GM18951 (cell line): ENCODE measurements around the gene ZC3H18.
"Not testable (repeated sequence)": the region's sequence is repeated elsewhere in the genome, so short reads cannot be mapped to it uniquely, and the experiment has no call there.

Experiments
- POLR2A ChIP-seq: IDR thresholded peaks from 4 replicates; pipeline ENCODE4 v1.6.1; 2011; ENCODE audit warnings: mild to moderate bottlenecking; ENCODE audit not compliant: insufficient read length, insufficient read depth; ENCODE audit errors: extremely low read depth
- in situ Hi-C: fragments of 300-500 bp; cut with MboI; formaldehyde crosslinking; loops from one replicate; pipeline ENCODE4 v1.12.0; 2022; ENCODE audit warnings: low sequenced_read_pairs, mixed read lengths, inconsistent platforms; ENCODE audit not compliant: unreplicated experiment

ZC3H18 gene

DNA sequence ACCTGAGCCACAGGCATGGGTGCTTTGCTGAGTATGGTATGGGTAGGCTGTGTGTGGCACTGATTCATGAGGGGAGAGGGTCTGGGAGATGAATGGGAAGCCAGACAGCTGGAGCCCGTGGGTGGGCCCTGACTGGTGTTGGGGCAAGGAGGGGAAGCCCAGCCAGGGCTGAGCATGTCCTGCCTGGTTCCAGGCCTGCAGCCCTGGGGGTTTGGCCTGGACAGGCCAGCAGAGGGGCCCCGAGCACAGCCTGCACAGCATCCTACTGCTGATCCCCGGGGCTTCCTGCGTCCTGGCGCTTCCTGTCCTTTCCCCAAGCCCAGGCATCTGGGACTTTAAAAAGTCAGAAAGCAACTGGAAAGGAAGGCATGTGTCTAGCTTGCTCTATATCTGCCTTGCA is 97.3 kb downstream of the ZC3H18 start:
- in situ Hi-C loops = no loop called here
- no peak for TF ChIP-seq POLR2A

DNA sequence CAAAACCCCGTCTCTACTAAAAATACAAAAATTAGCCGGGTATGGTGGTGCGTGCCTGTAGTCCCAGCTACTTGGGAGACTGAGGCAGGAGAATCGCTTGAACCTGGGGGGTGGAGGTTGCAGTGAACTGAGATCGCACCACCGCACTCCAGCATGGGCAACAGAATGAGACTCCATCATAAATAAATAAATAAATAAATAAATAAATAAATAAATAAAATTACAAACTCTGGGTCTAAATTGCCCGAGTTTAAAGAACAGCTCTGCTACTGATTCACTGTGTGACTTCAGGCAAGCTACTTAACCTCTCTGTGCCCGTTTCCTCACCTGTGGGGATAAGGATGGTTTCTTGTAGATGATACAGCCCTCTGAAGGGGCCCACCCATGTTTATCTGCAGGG is 99.3 kb downstream of the ZC3H18 start:
- in situ Hi-C loops = not testable (repeated sequence)

DNA sequence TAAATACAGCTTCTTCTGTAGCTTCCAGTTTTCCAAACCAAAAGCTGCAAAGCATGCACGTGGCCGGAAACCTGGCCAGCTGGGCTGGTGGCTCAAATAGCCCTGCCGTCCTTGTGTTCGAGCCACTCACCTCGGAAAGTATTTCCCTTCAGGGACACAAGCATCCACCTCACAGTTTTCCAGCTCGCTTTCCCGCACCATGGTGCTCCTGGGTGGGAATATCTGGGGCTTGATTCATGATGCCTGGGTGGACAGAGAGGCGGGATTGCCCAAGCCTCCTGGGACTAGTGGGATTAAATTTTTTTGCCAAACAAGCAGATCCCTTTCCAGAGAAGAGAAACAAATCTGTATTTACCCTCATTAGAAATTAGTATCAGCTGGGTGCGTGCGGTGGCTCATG is 99.8 kb downstream of the ZC3H18 start:
- no peak for TF ChIP-seq POLR2A
- in situ Hi-C loops = no loop called here

DNA sequence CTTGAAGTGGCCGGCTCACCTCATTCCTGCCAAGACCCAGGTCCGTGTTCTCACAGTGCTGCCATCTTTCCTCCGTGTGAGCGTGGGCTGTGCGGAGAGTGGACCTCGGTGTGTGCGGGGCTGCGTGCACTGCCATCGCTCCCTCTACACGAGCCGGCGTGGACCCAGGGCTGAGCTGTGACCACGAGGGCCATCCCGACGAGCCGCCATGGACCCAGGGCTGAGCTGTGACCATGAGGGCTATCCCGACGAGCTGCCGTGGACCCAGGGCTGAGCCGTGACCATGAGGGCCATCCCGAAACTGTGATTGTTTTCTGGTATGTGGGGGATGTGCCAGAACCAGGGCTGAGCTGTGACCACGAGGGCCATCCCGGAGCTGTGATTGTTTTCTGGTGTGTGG is 101.6 kb downstream of the ZC3H18 start:
- TF ChIP-seq POLR2A = no peak
- in situ Hi-C loops = no loop called here

DNA sequence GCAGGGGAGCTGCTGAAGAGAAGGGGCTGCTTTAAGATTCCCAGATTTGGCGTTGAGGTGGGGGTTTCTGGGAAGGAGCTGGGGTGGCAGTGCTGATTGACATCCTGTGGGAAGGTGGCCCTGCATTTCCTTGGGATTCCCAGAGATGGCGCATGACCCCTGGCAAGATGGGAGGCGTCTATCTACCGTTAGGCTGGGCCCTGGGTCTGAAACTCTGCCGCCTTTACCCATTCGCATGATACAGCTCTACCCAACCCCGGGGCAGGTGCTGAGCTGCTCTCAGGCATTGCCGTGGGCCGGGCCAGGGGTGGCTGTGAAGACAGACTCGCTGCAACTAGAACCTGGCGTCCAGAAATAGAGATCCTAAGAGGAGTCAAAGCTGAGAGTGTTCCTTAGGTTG is 102.6 kb downstream of the ZC3H18 start:
- TF ChIP-seq POLR2A = no peak
- in situ Hi-C loops = no loop called here

DNA sequence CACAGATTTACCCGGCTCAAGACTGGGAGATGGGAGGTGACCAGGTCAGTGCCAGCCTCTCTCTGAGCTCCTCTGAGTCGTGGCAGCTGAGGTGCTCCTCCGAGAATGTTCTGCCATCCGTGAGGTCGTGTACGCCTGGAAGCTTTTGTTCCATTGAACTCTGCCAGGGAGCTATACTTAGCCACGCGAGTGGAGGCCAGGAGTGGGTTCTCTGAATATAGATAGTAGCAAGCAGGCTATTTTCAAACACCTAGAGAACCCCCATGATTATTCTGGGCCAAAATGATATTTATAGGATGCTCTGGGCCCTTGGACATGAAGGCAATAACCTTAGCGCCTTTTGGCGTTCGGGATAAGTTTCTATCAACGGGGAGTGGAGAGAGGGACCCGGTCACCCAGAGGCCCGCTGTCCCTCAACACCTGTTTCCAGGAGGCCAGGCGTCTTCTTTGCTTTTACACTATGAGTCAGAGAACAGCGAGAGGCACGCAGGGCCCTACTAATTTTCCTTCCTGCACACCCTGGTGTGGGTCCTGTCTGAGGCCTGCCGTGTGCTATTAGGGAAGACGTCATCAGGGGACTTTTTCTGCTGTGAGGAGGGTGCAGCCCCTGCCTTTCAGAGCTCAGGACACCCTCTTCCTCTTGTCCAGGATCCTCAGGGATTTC is 103.6 kb downstream of the ZC3H18 start:
- no peak for TF ChIP-seq POLR2A
- in situ Hi-C loops = no loop called here

DNA sequence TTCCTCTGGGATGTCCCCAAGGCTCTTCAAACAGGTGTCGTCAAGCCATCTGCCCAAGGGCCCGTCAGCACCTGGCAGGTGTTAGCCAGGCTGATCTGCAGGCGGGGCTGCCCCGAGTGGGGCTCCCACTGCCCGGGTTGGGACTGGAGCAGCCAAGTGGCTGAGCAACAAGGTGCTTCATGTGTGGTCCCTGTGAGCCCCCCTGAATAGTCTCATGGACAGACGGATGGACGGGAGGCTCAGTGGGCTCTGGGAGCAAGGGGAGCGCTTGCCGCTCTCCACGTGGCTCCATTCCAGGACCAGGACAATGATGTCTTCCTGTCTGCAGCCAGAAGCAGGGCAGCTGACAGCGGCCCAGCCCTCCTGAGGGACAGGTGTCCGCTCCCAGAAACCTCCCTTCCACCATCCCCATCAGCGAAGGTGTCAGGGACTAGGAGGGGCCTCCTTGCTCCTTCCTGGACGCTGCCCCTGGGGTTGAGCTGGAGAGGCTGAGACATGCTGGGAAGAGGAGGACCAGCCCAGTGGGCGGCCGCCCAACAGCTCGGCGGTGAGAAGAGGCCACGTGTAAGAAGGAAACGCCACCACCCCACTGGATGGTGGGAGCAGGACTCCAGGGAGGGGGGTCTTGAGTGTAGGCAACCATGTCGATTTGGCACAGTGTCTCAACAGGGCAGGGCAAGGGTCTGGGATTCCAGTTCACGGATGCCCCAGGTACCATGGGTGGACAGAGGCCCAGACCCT is 106.5 kb downstream of the ZC3H18 start:
- TF ChIP-seq POLR2A = no peak
- in situ Hi-C loops = no loop called here

DNA sequence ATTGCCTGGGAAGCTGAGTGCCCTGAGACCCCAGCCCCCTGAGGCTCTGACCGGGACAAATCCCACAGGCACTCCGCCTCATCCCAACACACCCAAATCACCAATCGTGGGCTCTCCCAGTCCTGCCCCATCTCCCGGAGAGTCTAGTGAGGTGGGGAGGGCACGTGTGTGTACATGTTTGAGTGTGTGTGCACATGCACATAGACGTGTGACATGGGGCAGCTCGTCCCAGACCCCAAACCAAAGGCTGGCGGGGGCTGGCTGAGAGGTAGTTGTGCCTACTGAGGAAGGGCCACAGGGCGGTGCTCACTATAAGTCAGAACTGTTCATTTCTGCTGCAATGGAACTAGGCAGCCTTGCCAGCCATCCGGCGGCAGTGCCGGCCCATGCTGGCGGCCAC is 107.5 kb downstream of the ZC3H18 start:
- in situ Hi-C loops = no loop called here
- no peak for TF ChIP-seq POLR2A

DNA sequence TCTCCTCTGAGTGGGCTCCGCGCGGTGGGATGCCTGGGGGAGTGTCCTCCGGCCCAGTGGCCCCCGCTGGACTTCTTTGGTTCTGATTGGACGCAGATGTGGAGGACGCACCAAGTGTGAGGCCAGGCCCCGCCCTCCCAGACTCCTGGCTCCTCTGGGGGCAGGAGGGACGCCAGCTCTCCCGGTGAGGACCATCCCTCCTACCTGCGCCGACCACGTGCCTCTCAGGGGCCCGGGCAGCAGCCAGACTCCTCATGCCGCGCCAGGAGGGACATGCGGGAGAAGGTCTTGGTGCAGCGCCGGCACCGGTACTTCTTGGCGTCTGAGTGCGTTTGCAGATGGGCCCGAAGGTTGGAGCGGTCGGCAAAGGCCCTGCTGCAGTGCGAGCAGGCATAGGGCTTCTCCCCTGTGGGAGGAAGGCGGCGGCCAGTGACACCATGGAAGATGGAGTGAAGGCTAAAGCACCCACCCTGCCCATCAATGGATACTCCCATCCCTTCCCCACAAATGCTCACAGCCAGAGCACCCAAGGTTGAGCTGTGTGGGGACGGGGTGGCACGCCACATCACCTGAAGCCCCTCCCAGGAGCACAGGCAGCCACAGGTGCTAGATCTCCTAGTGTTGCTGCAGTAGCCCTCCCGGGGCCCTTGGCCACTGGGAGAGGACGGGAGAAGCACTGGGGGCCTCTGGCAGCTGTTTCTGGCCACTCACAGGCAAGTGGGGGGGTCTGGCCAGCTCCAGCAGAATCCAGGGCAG is 108.2 kb downstream of the ZC3H18 start:
- in situ Hi-C loops = no loop called here
- TF ChIP-seq POLR2A = no peak

DNA sequence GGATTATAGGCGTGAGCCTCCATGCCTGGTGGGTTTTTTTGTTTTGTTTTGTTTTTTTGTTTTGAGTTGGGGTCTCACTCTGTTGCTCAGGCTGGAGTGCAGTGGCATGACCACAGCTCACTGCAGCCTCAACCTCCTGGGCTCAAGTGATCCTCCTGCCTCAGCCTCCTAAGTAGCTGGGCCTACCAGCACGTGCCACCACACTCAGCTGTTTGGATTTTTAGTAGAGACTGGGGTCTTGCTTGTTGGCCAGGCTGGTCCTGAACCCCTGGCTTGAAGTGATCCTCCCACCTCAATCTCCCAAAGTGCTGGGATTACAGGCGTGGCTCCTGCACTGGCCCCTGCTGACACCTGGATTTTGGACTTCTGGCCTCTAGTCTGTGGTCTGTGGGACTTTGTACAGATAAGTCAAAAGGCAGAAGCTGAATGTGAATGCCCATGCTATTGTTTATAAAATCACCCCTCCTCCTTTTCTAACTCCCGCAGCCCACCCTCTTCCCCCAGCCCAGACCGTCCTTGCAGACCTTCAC is 110.4 kb downstream of the ZC3H18 start:
- in situ Hi-C loops = no loop called here
- TF ChIP-seq POLR2A = no peak

DNA sequence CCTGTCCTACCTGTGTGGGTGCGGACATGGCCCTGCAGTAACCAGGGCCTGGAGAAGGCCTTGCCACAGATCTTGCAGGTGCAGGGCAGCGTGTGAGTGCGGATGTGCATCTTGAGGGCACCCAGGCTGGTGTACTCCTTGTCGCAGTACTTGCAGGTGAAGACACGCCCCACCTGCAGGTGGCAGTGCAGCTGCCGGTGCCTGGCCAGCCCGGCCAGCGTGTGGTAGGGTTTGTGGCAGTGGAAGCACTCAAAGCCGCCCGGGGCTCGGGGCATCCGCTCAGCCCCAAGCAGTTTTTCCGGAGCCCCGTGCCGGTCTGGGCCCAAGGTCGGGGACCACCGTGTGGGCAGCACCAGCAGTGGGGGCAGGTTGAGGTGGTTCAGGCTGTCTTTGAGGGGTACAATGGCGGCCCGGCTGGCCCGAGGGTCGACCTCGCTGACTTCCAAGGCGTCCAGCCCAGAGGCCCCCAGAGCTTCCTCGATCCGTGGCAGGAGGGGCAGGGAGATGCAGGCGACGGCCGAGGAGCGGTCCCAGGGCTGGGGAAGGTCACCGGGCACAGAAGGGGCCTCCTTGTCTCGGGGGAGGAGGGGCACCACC is 111.0 kb downstream of the ZC3H18 start:
- TF ChIP-seq POLR2A = no peak
- in situ Hi-C loops = no loop called here
